IMR-90 (cell line): ENCODE data around the gene NOS1. TPM values are rescaled to one million over a fixed set of nuclear protein-coding genes. Genes with fewer than 3 reads are reported as not detected.

Source experiments
- ATAC-seq: fragments of 200-7000 bp; cut with Tn5 transposase; 2 replicates; pipeline ENCODE4 v1.9.1; 2020; ENCODE audit warnings: low read depth, mild to moderate bottlenecking, moderate library complexity
- BruUV-seq: library from RNA; stranded (reverse); fragments of 400-500 nt; replicated peaks from 2 replicates; lab custom pipeline; 2021; lab: Mats Ljungman, UMichigan
- CTCF ChIA-PET: fragments of 300-600 bp; formaldehyde crosslinking; extraction: SDS; loops from one replicate; lab custom pipeline; 2021; ENCODE audit warnings: antibody characterized with exemption; lab: Yijun Ruan, JAX
- POLR2A ChIA-PET: fragments of 300-600 bp; sonication (Branson Sonifier 250); formaldehyde crosslinking; loops from one replicate; lab custom pipeline; 2022; ENCODE audit warnings: antibody characterized with exemption; ENCODE audit not compliant: unreplicated experiment; lab: Charles Lee
- DNase-seq: peaks from one replicate; pipeline ENCODE4 v3.0.0; 2013
- H2AFZ ChIP-seq: replicated peaks from 2 replicates; pipeline ENCODE3; 2013; ENCODE audit warnings: low read length, mild to moderate bottlenecking; ENCODE audit not compliant: poor library complexity
- H2AK5ac ChIP-seq: 2 replicates; pipeline ENCODE4 v1.6.1; 2013; ENCODE audit warnings: low read depth, low read length, inconsistent platforms
- H2AK9ac ChIP-seq: replicated peaks from 2 replicates; pipeline ENCODE3; 2013; ENCODE audit warnings: mild to moderate bottlenecking, low read depth, low read length, moderate library complexity; ENCODE audit not compliant: poor library complexity
- H2BK120ac ChIP-seq: 2 replicates; pipeline ENCODE4 v1.6.1; 2013; ENCODE audit warnings: low read depth, low read length, inconsistent platforms
- H2BK15ac ChIP-seq: 3 replicates; pipeline ENCODE4 v1.6.1; 2013; ENCODE audit warnings: low read depth, low read length, inconsistent platforms
- H2BK20ac ChIP-seq: 2 replicates; pipeline ENCODE4 v1.6.1; 2013; ENCODE audit warnings: low read depth, mild to moderate bottlenecking, inconsistent platforms, low read length, moderate library complexity
- H2BK5ac ChIP-seq: 2 replicates; pipeline ENCODE4 v1.6.1; 2013; ENCODE audit warnings: mild to moderate bottlenecking, low read depth, low read length, inconsistent platforms; ENCODE audit not compliant: poor library complexity, severe bottlenecking
- H3K14ac ChIP-seq: replicated peaks from 2 replicates; pipeline ENCODE4 v1.6.1; 2013; ENCODE audit warnings: low read depth, low read length, inconsistent platforms
- H3K18ac ChIP-seq: 2 replicates; pipeline ENCODE4 v1.6.1; 2013; ENCODE audit warnings: low read depth, low read length, control low read depth
- H3K23ac ChIP-seq: 2 replicates; pipeline ENCODE4 v1.6.1; 2013; ENCODE audit warnings: low read depth, low read length, inconsistent platforms
- H3K27ac ChIP-seq: 2 replicates; pipeline ENCODE4 v1.5.1; 2013; ENCODE audit warnings: mild to moderate bottlenecking, control low read depth, low read length; ENCODE audit not compliant: insufficient read depth
- H3K27me3 ChIP-seq: 2 replicates; pipeline ENCODE4 v1.6.1; 2013; ENCODE audit warnings: low read length; ENCODE audit not compliant: control insufficient read depth, insufficient read depth
- H3K36me3 ChIP-seq: 2 replicates; pipeline ENCODE4 v1.6.1; 2013; ENCODE audit warnings: low read length, mixed read lengths; ENCODE audit not compliant: control insufficient read depth, insufficient read depth
- H3K4ac ChIP-seq: 2 replicates; pipeline ENCODE4 v1.6.1; 2013; ENCODE audit warnings: low read depth, low read length, inconsistent platforms
- H3K4me1 ChIP-seq: 2 replicates; pipeline ENCODE4 v1.6.1; 2013; ENCODE audit warnings: low read length, mixed read lengths; ENCODE audit not compliant: control insufficient read depth, insufficient read depth
- H3K4me2 ChIP-seq: 2 replicates; pipeline ENCODE4 v1.6.1; 2013; ENCODE audit warnings: low read depth, mild to moderate bottlenecking, control low read depth, low read length, moderate library complexity
- H3K4me3 ChIP-seq: 2 replicates; pipeline ENCODE4 v1.5.1; 2013; ENCODE audit warnings: low read depth, mild to moderate bottlenecking, control low read depth, low read length, moderate library complexity; ENCODE audit not compliant: insufficient read depth
- H3K56ac ChIP-seq: 2 replicates; pipeline ENCODE4 v1.6.1; 2013; ENCODE audit warnings: low read length, inconsistent platforms; ENCODE audit not compliant: insufficient read depth; ENCODE audit errors: extremely low read depth
- H3K79me1 ChIP-seq, 2 experiments: 2 replicates each; pipeline ENCODE4 v1.6.1; 2013; ENCODE audit warnings: low read length in 2 of 2, inconsistent platforms in 1 of 2, low read depth in 1 of 2
- H3K9ac ChIP-seq: 2 replicates; pipeline ENCODE4 v1.6.1; 2013; ENCODE audit warnings: low read depth, low read length, control low read depth
- H3K9me1 ChIP-seq: 2 replicates; pipeline ENCODE4 v1.6.1; 2013; ENCODE audit warnings: low read length, inconsistent platforms; ENCODE audit not compliant: insufficient read depth
- H3K9me3 ChIP-seq: 2 replicates; pipeline ENCODE4 v1.6.1; 2013; ENCODE audit warnings: low read length; ENCODE audit not compliant: control insufficient read depth, insufficient read depth
- H4K20me1 ChIP-seq: 2 replicates; pipeline ENCODE4 v1.6.1; 2013; ENCODE audit warnings: low read length, inconsistent platforms; ENCODE audit not compliant: insufficient read depth
- H4K5ac ChIP-seq: 2 replicates; pipeline ENCODE4 v1.6.1; 2013; ENCODE audit warnings: mild to moderate bottlenecking, low read depth, low read length, control low read depth
- H4K8ac ChIP-seq, 2 experiments: 2 replicates each; pipeline ENCODE4 v1.6.1; 2013; ENCODE audit warnings: low read depth in 2 of 2, low read length in 2 of 2, control low read depth in 1 of 2, inconsistent platforms in 1 of 2
- H4K91ac ChIP-seq: 2 replicates; pipeline ENCODE4 v1.6.1; 2013; ENCODE audit warnings: low read depth, low read length, inconsistent platforms; ENCODE audit not compliant: insufficient read depth
- BHLHE40 ChIP-seq: fragments of 150-350 bp; IDR thresholded peaks from 2 replicates; pipeline ENCODE4 v1.6.1; 2016; ENCODE audit warnings: mild to moderate bottlenecking, low read depth, low read length
- CHD1 ChIP-seq: IDR thresholded peaks from 2 replicates; pipeline ENCODE4 v1.6.1; 2012; ENCODE audit warnings: low read depth, low read length, improper control_type of control experiment
- MAZ ChIP-seq: IDR thresholded peaks from 2 replicates; pipeline ENCODE4 v1.6.1; 2012; ENCODE audit warnings: low read depth, mild to moderate bottlenecking, low read length, improper control_type of control experiment, moderate library complexity, borderline replicate concordance
- MXI1 ChIP-seq: IDR thresholded peaks from 2 replicates; pipeline ENCODE4 v1.6.1; 2012; ENCODE audit warnings: low read depth, mild to moderate bottlenecking, low read length, moderate library complexity, borderline replicate concordance
- POLR2A ChIP-seq: IDR thresholded peaks from 2 replicates; pipeline ENCODE4 v1.6.1; 2012; ENCODE audit warnings: mild to moderate bottlenecking, low read depth, low read length
- RCOR1 ChIP-seq: IDR thresholded peaks from 2 replicates; pipeline ENCODE4 v1.6.1; 2012; ENCODE audit warnings: mild to moderate bottlenecking, low read length, improper control_type of control experiment; ENCODE audit not compliant: insufficient replicate concordance
- RFX5 ChIP-seq: IDR thresholded peaks from 2 replicates; pipeline ENCODE4 v1.8.0; 2012; ENCODE audit warnings: low read depth, mild to moderate bottlenecking, low read length, moderate library complexity
- dilution Hi-C: fragments of 300-500 bp; cut with HindIII; formaldehyde crosslinking; loops from one replicate; pipeline ENCODE4 v1.14.3; 2018; ENCODE audit warnings: low sequenced_read_pairs; ENCODE audit not compliant: unreplicated experiment
- in situ Hi-C: fragments of 300-500 bp; cut with MboI; formaldehyde crosslinking; loops from 3 replicates; pipeline ENCODE4 v1.14.3; 2019; ENCODE audit warnings: low sequenced_read_pairs, inconsistent platforms, mixed read lengths
- intact Hi-C: fragments of 100-400 bp; cut with micrococcal nuclease; formaldehyde crosslinking; loops from 2 replicates; pipeline ENCODE4 v1.10.0; 2022
- polyA plus RNA-seq, 3 experiments: library from polyadenylated mRNA; depleted of rRNA; stranded (reverse); fragments of >200 nt; gene quantifications; 2 replicates each; pipeline ENCODE4 v1.2.3, GENCODE V29; 2012; ENCODE audit warnings: low replicate concordance in 1 of 3
- total RNA-seq: library from RNA; depleted of rRNA; stranded (reverse); fragments of >200 nt; gene quantifications from 2 replicates; pipeline ENCODE4 v1.2.3, GENCODE V29; 2012
- TF ChIP-seq, protein P1 (sequence below): conservative IDR thresholded peaks from 2 replicates; pipeline ENCODE4 v1.5.1; 2012; ENCODE audit warnings: mild to moderate bottlenecking, low read depth, low read length, improper control_type of control experiment

The NOS1 gene
- total and polyA plus RNA-seq, 2 of the 4 experiments (the other 2 are of a cell fraction): 0.09 TPM; not detected in 1

DNA sequence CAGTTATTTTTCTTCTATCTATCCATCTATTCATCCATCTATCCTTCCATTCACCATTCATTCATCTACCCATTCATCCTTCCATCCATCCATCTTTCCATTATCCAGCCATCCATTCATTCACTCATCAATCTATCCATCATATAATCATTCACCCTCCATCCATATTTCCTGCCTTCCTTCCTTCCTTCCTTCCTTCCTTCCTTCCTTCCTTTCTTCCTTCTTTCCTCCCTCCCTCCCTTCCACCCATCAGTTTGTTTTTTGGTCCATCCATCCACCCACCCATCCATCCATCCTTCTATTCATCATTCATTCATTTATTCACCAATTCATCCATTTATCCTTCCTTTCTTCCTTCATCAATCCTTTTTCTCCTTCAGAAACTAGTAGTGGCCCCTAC lies 34.3 kb upstream of the NOS1 start:
- Histone ChIP-seq H3K79me1 (no peaks in the 10 kb centered on the region), H4K20me1 (no peaks in the 10 kb centered on the region), H4K5ac (no peak overlapping the region), H3K27ac (no peak overlapping the region), H2AFZ (no peak overlapping the region), H3K18ac (no peak overlapping the region), H3K4me3 (no peak overlapping the region), H3K9ac (no peak overlapping the region), H3K36me3 (no peaks in the 10 kb centered on the region), H3K23ac (no peak overlapping the region), H3K4ac (no peak overlapping the region), H2BK5ac (no peak overlapping the region), H3K4me2 (no peak overlapping the region), H3K9me1 (no peaks in the 10 kb centered on the region), H2BK15ac (no peak overlapping the region), H3K14ac (no peak overlapping the region), H2AK9ac (no peak overlapping the region), H3K56ac (no peak overlapping the region), H2BK120ac (no peak overlapping the region), H4K91ac (no peak overlapping the region), H2AK5ac (no peak overlapping the region), H2BK20ac (no peak overlapping the region), H3K9me3 (peaks cover 23% of the 10 kb centered on the region), H4K8ac (no peak overlapping the region), H3K4me1 (no peaks in the 10 kb centered on the region), H3K27me3 (no peaks in the 10 kb centered on the region)
- ATAC-seq (no peak), DNase-seq (no peak)
- TF ChIP-seq POLR2A (no peak), RCOR1 (no peak), CHD1 (no peak), BHLHE40 (no peak), MAZ (no peak), MXI1 (no peak), RFX5 (no peak)
- TF ChIP-seq, protein P1, sequence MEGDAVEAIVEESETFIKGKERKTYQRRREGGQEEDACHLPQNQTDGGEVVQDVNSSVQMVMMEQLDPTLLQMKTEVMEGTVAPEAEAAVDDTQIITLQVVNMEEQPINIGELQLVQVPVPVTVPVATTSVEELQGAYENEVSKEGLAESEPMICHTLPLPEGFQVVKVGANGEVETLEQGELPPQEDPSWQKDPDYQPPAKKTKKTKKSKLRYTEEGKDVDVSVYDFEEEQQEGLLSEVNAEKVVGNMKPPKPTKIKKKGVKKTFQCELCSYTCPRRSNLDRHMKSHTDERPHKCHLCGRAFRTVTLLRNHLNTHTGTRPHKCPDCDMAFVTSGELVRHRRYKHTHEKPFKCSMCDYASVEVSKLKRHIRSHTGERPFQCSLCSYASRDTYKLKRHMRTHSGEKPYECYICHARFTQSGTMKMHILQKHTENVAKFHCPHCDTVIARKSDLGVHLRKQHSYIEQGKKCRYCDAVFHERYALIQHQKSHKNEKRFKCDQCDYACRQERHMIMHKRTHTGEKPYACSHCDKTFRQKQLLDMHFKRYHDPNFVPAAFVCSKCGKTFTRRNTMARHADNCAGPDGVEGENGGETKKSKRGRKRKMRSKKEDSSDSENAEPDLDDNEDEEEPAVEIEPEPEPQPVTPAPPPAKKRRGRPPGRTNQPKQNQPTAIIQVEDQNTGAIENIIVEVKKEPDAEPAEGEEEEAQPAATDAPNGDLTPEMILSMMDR: no peak
- no TSS peak for BruUV-seq
- in situ Hi-C loops (no loop called here), intact Hi-C loops (no loop called here), dilution Hi-C loops (no loop called here)
- ChIA-PET POLR2A (no interaction called here), CTCF (no interaction called here)
